Endothelial cell of umbilical vein (primary cell): ENCODE measurements around the gene SH3PXD2B.

ENCODE experiments used
- EZH2 ChIP-seq: IDR thresholded peaks from 2 replicates; pipeline ENCODE4 v1.6.1; 2012; ENCODE audit warnings: borderline replicate concordance, low read depth, mild to moderate bottlenecking, moderate library complexity, low read length, inconsistent platforms; ENCODE audit not compliant: severe bottlenecking
- FOS ChIP-seq: IDR thresholded peaks from 2 replicates; pipeline ENCODE4 v1.6.1; 2011; ENCODE audit warnings: mild to moderate bottlenecking, low read length, moderate library complexity, borderline replicate concordance; ENCODE audit not compliant: insufficient read depth
- JUN ChIP-seq: IDR thresholded peaks from 2 replicates; pipeline ENCODE4 v1.6.1; 2011; ENCODE audit warnings: borderline replicate concordance, low read depth; ENCODE audit not compliant: insufficient read length, insufficient read depth
- MYC ChIP-seq: IDR thresholded peaks from one replicate; pipeline ENCODE4 v1.6.1; 2011; ENCODE audit warnings: mild to moderate bottlenecking, low read depth, low read length
- POLR2A ChIP-seq: IDR thresholded peaks from 2 replicates; pipeline ENCODE4 v1.6.1; 2012; ENCODE audit warnings: low read depth, mild to moderate bottlenecking, control low read depth, low read length
- POLR2AphosphoS5 ChIP-seq: IDR thresholded peaks from 2 replicates; pipeline ENCODE4 v1.6.1; 2012; ENCODE audit warnings: low read depth, mild to moderate bottlenecking, control low read depth, low read length, moderate library complexity; ENCODE audit not compliant: insufficient read depth
- TF ChIP-seq, protein P1 (sequence below), 2 donors: IDR thresholded peaks; 1 replicate in 1 of 2; 2 replicates in 1 of 2; pipeline ENCODE4 v1.5.1; 2011; ENCODE audit warnings: low read length in 2 of 2, mild to moderate bottlenecking in 2 of 2, moderate library complexity in 2 of 2, control low read depth in 1 of 2, inconsistent platforms in 1 of 2, low read depth in 1 of 2; ENCODE audit not compliant: insufficient read depth in 1 of 2; ENCODE audit errors: extremely low read depth in 1 of 2
- TF ChIP-seq, protein P2 (sequence below): IDR thresholded peaks from 2 replicates; pipeline ENCODE4 v1.6.1; 2011; ENCODE audit not compliant: insufficient read depth, insufficient read length

DNA sequence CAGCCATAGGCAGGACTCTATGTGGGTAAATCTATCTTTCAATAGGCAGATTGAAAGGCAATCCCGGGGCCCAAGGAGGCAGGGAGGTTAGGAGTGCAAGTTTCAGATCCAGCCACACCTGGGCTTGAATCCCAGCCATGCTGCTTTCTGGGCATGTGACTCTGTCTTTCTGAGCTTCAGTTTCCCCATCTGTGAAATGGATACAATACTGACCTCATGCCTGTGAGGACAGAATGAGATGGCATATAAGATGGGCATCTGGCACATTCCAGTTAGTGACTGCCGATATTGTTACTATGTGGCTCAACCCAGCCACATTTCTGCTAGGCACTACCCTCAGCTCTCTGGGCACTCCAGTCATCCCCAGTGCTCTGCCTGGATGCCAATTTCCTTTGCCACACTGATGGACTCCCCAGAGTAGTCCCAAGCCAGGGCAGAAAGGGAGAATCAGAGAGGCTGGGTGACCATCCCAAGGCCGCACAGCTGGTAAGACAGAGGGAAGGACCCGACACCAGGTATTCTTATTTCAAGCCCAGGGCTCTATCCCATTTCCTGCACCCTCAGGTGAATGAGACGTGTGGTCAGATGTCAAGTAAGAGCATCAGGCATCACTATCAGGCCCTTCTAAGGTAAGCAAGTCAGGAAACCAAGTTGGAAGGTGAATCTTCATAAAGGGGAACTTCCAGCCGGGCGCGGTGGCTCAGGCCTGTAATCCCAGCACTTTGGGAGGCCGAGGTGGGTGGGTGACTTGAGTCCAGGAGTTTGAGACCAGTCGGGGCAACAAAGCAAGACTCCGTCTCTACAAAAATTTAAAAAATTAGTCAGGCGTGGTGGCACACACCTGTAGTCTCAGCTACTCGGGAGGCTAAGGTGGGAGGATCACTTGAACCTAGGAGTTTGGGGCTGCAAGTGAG lies 38.7 kb downstream of the SH3PXD2B start:
- TF ChIP-seq POLR2A (no peak), POLR2AphosphoS5 (no peak), MYC (no peak), EZH2 (no peak), FOS (no peak), JUN (no peak)
- TF ChIP-seq, protein P1, sequence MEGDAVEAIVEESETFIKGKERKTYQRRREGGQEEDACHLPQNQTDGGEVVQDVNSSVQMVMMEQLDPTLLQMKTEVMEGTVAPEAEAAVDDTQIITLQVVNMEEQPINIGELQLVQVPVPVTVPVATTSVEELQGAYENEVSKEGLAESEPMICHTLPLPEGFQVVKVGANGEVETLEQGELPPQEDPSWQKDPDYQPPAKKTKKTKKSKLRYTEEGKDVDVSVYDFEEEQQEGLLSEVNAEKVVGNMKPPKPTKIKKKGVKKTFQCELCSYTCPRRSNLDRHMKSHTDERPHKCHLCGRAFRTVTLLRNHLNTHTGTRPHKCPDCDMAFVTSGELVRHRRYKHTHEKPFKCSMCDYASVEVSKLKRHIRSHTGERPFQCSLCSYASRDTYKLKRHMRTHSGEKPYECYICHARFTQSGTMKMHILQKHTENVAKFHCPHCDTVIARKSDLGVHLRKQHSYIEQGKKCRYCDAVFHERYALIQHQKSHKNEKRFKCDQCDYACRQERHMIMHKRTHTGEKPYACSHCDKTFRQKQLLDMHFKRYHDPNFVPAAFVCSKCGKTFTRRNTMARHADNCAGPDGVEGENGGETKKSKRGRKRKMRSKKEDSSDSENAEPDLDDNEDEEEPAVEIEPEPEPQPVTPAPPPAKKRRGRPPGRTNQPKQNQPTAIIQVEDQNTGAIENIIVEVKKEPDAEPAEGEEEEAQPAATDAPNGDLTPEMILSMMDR (IDR thresholded peaks at IDR 0.05; ENCODE audit: extremely low read depth in 1 of 2, insufficient read depth in 1 of 2, low read depth in 1 of 2, low read length in 2 of 2): no peak
- TF ChIP-seq, protein P2, sequence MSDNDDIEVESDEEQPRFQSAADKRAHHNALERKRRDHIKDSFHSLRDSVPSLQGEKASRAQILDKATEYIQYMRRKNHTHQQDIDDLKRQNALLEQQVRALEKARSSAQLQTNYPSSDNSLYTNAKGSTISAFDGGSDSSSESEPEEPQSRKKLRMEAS: no peak
